HCT116 (cell line): Measurements from ENCODE around the gene TWF2. TPM values are rescaled to one million over a fixed set of nuclear protein-coding genes. Genes with fewer than 3 reads are reported as not detected.

ENCODE experiments used
- ATAC-seq: fragments of 200-7000 bp; cut with Tn5 transposase; 2 replicates; pipeline ENCODE4 v1.9.1; 2020; ENCODE audit warnings: mild to moderate bottlenecking, moderate library complexity
- BruUV-seq: library from RNA; stranded (reverse); fragments of 400-500 nt; replicated peaks from 2 replicates; lab custom pipeline; 2021; lab: Mats Ljungman, UMichigan
- CTCF ChIA-PET: fragments of 300-600 bp; sonication (Branson Sonifier 250); formaldehyde crosslinking; loops from one replicate; lab custom pipeline; 2021; ENCODE audit warnings: antibody characterized with exemption; lab: Charles Lee
- POLR2A ChIA-PET: fragments of 300-600, 350-600 bp; sonication (Branson Sonifier 250); formaldehyde crosslinking; loops from one replicate; lab custom pipeline; 2021; ENCODE audit warnings: antibody characterized with exemption; lab: Charles Lee
- RAD21 ChIA-PET, 2 experiments: fragments of 300-600 bp; sonication (Branson Sonifier 250); formaldehyde crosslinking; loops; one replicate each; lab custom pipeline; 2023; ENCODE audit warnings: low total read pairs in 2 of 2; ENCODE audit not compliant: uncharacterized antibody in 2 of 2, unreplicated experiment in 2 of 2, low non-redundant PET in 1 of 2; lab: Charles Lee
- DNase-seq: peaks from one replicate; pipeline ENCODE4 v3.0.0-alpha.2; 2010; ENCODE audit warnings: low read depth, low spot score
- H2AFZ ChIP-seq: fragments of 200-600 bp; shearing (Covaris generic), sonication (generic); 2 replicates; pipeline ENCODE4 v1.6.1; 2017; ENCODE audit warnings: low read depth, mixed run types, mixed read lengths, antibody characterized with exemption, low read length; ENCODE audit not compliant: poor library complexity, severe bottlenecking
- H3K27ac ChIP-seq: 2 replicates; pipeline ENCODE4 v1.5.1; 2012; ENCODE audit warnings: low read depth, low read length
- H3K27me3 ChIP-seq: fragments of 200-600 bp; sonication (generic); 2 replicates; pipeline ENCODE4 v1.6.1; 2016; ENCODE audit warnings: mixed run types, low read length, mixed read lengths; ENCODE audit not compliant: insufficient read depth
- H3K36me3 ChIP-seq, 2 experiments: fragments of 200-500 bp in 1 of 2; fragments of 200-600 bp in 1 of 2; sonication (Bioruptor generic) in 1 of 2; sonication (generic) in 1 of 2; 2 replicates each; pipeline versions ENCODE4 v1.5.1 to v1.6.1; 2014 to 2016; ENCODE audit warnings: low read length in 2 of 2, inconsistent platforms in 1 of 2, mixed read lengths in 1 of 2, mixed run types in 1 of 2; ENCODE audit not compliant: insufficient read depth in 2 of 2, control insufficient read depth in 1 of 2
- H3K4me1 ChIP-seq, 2 experiments: fragments of 200-600 bp in 1 of 2; sonication (generic) in 1 of 2; 2 replicates each; pipeline versions ENCODE4 v1.5.1 to v1.6.1; 2012 to 2017; ENCODE audit warnings: low read length in 2 of 2, inconsistent platforms in 1 of 2, mild to moderate bottlenecking in 1 of 2, mixed read lengths in 1 of 2, mixed run types in 1 of 2, moderate library complexity in 1 of 2; ENCODE audit not compliant: insufficient read depth in 2 of 2, control insufficient read depth in 1 of 2
- H3K4me2 ChIP-seq: fragments of 200-600 bp; sonication (generic); 2 replicates; pipeline ENCODE4 v1.6.1; 2017; ENCODE audit warnings: mixed run types, low read length, mixed read lengths
- H3K4me3 ChIP-seq, 2 experiments: fragments of 200-600 bp in 1 of 2; sonication (generic) in 1 of 2; replicated peaks in 1 of 2; 2 replicates each; pipeline ENCODE4 v1.5.1; 2011 to 2016; ENCODE audit warnings: low read length in 2 of 2, control low read depth in 1 of 2, low read depth in 1 of 2, mild to moderate bottlenecking in 1 of 2, mixed read lengths in 1 of 2, mixed run types in 1 of 2
- H3K79me2 ChIP-seq: fragments of 200-600 bp; sonication (generic); 2 replicates; pipeline ENCODE4 v1.6.1; 2017; ENCODE audit warnings: mild to moderate bottlenecking, mixed run types, low read length, moderate library complexity, mixed read lengths; ENCODE audit not compliant: insufficient read depth
- H3K9ac ChIP-seq: fragments of 200-600 bp; sonication (generic); 2 replicates; pipeline ENCODE4 v1.6.1; 2016; ENCODE audit warnings: low read length, mixed read lengths
- H3K9me2 ChIP-seq: fragments of 200-600 bp; sonication (generic), shearing (Covaris generic); 2 replicates; pipeline ENCODE4 v1.6.1; 2017; ENCODE audit warnings: mixed run types, mild to moderate bottlenecking, moderate library complexity; ENCODE audit not compliant: insufficient read depth
- H3K9me3 ChIP-seq, 2 experiments: fragments of 200-500 bp in 1 of 2; fragments of 200-600 bp in 1 of 2; sonication (Bioruptor generic) in 1 of 2; sonication (generic) in 1 of 2; 2 replicates each; pipeline ENCODE4 v1.6.1; 2014 to 2017; ENCODE audit warnings: low read length in 2 of 2, mixed read lengths in 2 of 2, inconsistent platforms in 1 of 2, low read depth in 1 of 2, mild to moderate bottlenecking in 1 of 2, mixed run types in 1 of 2, moderate library complexity in 1 of 2; ENCODE audit not compliant: control insufficient read depth in 1 of 2, insufficient read depth in 1 of 2
- H4K20me1 ChIP-seq: fragments of 200-600 bp; sonication (generic), shearing (Covaris generic); 2 replicates; pipeline ENCODE4 v1.6.1; 2017; ENCODE audit warnings: mixed run types, mild to moderate bottlenecking, moderate library complexity; ENCODE audit not compliant: insufficient read depth
- CBX3 ChIP-seq: IDR thresholded peaks from 2 replicates; pipeline ENCODE4 v1.6.1; 2012; ENCODE audit warnings: low read depth
- CEBPB ChIP-seq: IDR thresholded peaks from 2 replicates; pipeline ENCODE4 v1.6.1; 2012; ENCODE audit warnings: low read depth
- EGR1 ChIP-seq: IDR thresholded peaks from 2 replicates; pipeline ENCODE4 v1.6.1; 2012; ENCODE audit warnings: low read depth
- ELF1 ChIP-seq: IDR thresholded peaks from 2 replicates; pipeline ENCODE4 v1.6.1; 2012; ENCODE audit warnings: low read depth, borderline replicate concordance
- EZH2 ChIP-seq: fragments of 200-600 bp; sonication (generic); IDR thresholded peaks from 2 replicates; pipeline ENCODE4 v1.6.1; 2017; ENCODE audit warnings: antibody characterized with exemption, mixed run types
- EZH2phosphoT487 ChIP-seq: fragments of 200-600 bp; IDR thresholded peaks from 2 replicates; pipeline ENCODE4 v1.6.1; 2018; ENCODE audit warnings: antibody characterized with exemption, borderline replicate concordance
- JUND ChIP-seq: IDR thresholded peaks from 2 replicates; pipeline ENCODE4 v1.6.1; 2012
- POLR2A ChIP-seq: IDR thresholded peaks from 2 replicates; pipeline ENCODE4 v1.7.0; 2011; ENCODE audit warnings: borderline replicate concordance; ENCODE audit not compliant: insufficient read depth, insufficient read length; ENCODE audit errors: extremely low read depth
- POLR2AphosphoS5 ChIP-seq: IDR thresholded peaks from 2 replicates; pipeline ENCODE4 v1.6.1; 2011; ENCODE audit warnings: mild to moderate bottlenecking, low read depth, low read length, moderate library complexity
- RAD21 ChIP-seq: IDR thresholded peaks from 2 replicates; pipeline ENCODE4 v1.6.1; 2012; ENCODE audit warnings: low read depth, mild to moderate bottlenecking
- SIN3A ChIP-seq: IDR thresholded peaks from 2 replicates; pipeline ENCODE4 v1.6.1; 2012; ENCODE audit warnings: low read depth
- TCF7L2 ChIP-seq: IDR thresholded peaks from 2 replicates; pipeline ENCODE4 v1.7.0; 2011; ENCODE audit warnings: borderline replicate concordance, inconsistent platforms; ENCODE audit not compliant: insufficient read depth, insufficient read length; ENCODE audit errors: extremely low read depth
- YY1 ChIP-seq: IDR thresholded peaks from 2 replicates; pipeline ENCODE4 v1.6.1; 2011; ENCODE audit warnings: low read length, low read depth, moderate library complexity, mild to moderate bottlenecking; ENCODE audit not compliant: insufficient replicate concordance; ENCODE audit errors: extremely low read depth
- ZFX ChIP-seq: fragments of 450-650 bp; IDR thresholded peaks from 2 replicates; pipeline ENCODE4 v1.6.1; 2017
- ZNF274 ChIP-seq: fragments of 200-500 bp; sonication (Bioruptor generic); IDR thresholded peaks from 2 replicates; pipeline ENCODE4 v1.6.1; 2014; ENCODE audit warnings: mild to moderate bottlenecking, low read depth, low read length, inconsistent platforms
- intact Hi-C: fragments of 100-400 bp; cut with micrococcal nuclease; formaldehyde crosslinking; loops from 2 replicates; pipeline ENCODE4 v1.10.0; 2022
- total RNA-seq: library from RNA; stranded (reverse); gene quantifications from one replicate; pipeline ENCODE4 v1.2.1, GENCODE V29; 2021; ENCODE audit not compliant: unreplicated experiment
- TF ChIP-seq, protein P1 (sequence below): IDR thresholded peaks from 2 replicates; pipeline ENCODE4 v1.6.1; 2011; ENCODE audit warnings: mild to moderate bottlenecking, low read length, moderate library complexity; ENCODE audit not compliant: insufficient replicate concordance; ENCODE audit errors: extremely low read depth
- TF ChIP-seq, protein P2 (sequence below), 3 experiments: fragments of 200-600 bp in 1 of 3; sonication (generic) in 1 of 3; IDR thresholded peaks in 2 of 3; conservative IDR thresholded peaks in 1 of 3; 2 replicates each; pipeline ENCODE4 v1.5.1; 2012 to 2017; ENCODE audit warnings: low read depth in 2 of 3, low read length in 2 of 3, antibody characterized with exemption in 1 of 3, borderline replicate concordance in 1 of 3, control low read depth in 1 of 3, mild to moderate bottlenecking in 1 of 3, mixed read lengths in 1 of 3, mixed run types in 1 of 3, moderate library complexity in 1 of 3; ENCODE audit not compliant: insufficient read depth in 1 of 3
- TF ChIP-seq, protein P3 (sequence below): IDR thresholded peaks from 2 replicates; pipeline ENCODE4 v1.6.1; 2012
- TF ChIP-seq, protein P4 (sequence below): IDR thresholded peaks from 2 replicates; pipeline ENCODE4 v1.6.1; 2012
- TF ChIP-seq, protein P5 (sequence below): IDR thresholded peaks from 2 replicates; pipeline ENCODE4 v1.6.1; 2012; ENCODE audit warnings: low read depth

TWF2 gene
- total RNA-seq, 1 experiment from 2014 or later = 100 TPM

DNA sequence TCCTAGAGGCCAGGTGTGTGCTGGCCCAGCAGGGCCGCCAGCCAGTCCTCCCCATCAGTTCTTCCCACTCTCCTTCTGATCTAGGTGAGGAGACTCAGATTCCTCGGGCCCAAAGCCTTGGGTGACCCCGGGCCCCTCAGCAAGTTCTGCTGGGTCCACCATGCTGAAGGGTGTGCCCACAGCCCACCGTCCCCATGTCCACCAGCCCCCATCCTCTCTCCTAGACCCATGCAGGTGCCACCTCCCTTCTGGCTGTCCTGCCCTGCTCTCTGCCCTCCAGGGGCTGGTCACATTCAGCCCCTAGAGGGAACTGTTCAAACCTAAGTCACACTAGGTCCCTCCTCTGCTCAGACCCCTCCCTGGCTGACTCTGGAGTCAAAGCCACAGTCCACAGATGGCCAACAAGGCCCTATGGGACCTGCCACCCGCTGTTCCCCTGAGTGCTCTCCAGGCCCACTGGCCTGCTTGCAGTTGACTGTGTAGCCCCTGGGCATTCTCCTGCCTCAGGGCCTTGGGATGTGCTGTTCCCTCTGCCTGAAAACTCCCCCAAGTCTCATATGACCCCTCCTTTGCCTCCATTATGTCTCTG, 12.6 kb downstream of the TWF2 start:
- Histone ChIP-seq H3K4me3 (no peak overlapping the region), H3K79me2 (no peaks in the 10 kb centered on the region), H3K4me1 (no peaks in the 10 kb centered on the region), H3K9ac (no peak overlapping the region), H3K4me2 (no peak overlapping the region), H2AFZ (no peak overlapping the region), H3K27me3 (no peaks in the 10 kb centered on the region), H3K36me3 (peaks cover 17% of the 10 kb centered on the region in 2 experiments; a peak in 3 of 4 replicates), H3K9me2 (no peaks in the 10 kb centered on the region), H3K9me3 (no peaks in the 10 kb centered on the region), H4K20me1 (no peaks in the 10 kb centered on the region), H3K27ac (no peak overlapping the region)
- no peak for DNase-seq
- ChIA-PET CTCF (interaction anchor here (1.6 kb wide), 1 partner anchor 10 kb away, joined by 5 read pairs; no protein-coding TSS in a partner anchor), RAD21 (interaction anchor here in 1 of 2 experiments (0.9 kb wide), 1 partner anchor 220 kb away, joined by 3 read pairs; no protein-coding TSS in a partner anchor), POLR2A (interaction anchor here (0.9 kb wide), 1 partner anchor 11 kb away, joined by 4 read pairs; no protein-coding TSS in a partner anchor)
- intact Hi-C loops = no loop called here
- ATAC-seq = peak; percentile 33; the same call in 1 of the 2 replicates
- no peak for TF ChIP-seq CEBPB
- TF ChIP-seq POLR2AphosphoS5 = no peak
- TF ChIP-seq JUND = no peak
- no peak for TF ChIP-seq EZH2
- no peak for TF ChIP-seq RAD21
- no peak for TF ChIP-seq EZH2phosphoT487
- TF ChIP-seq, protein P1, sequence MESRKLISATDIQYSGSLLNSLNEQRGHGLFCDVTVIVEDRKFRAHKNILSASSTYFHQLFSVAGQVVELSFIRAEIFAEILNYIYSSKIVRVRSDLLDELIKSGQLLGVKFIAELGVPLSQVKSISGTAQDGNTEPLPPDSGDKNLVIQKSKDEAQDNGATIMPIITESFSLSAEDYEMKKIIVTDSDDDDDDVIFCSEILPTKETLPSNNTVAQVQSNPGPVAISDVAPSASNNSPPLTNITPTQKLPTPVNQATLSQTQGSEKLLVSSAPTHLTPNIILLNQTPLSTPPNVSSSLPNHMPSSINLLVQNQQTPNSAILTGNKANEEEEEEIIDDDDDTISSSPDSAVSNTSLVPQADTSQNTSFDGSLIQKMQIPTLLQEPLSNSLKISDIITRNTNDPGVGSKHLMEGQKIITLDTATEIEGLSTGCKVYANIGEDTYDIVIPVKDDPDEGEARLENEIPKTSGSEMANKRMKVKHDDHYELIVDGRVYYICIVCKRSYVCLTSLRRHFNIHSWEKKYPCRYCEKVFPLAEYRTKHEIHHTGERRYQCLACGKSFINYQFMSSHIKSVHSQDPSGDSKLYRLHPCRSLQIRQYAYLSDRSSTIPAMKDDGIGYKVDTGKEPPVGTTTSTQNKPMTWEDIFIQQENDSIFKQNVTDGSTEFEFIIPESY = no peak
- no peak for TF ChIP-seq SIN3A
- TF ChIP-seq, protein P2, sequence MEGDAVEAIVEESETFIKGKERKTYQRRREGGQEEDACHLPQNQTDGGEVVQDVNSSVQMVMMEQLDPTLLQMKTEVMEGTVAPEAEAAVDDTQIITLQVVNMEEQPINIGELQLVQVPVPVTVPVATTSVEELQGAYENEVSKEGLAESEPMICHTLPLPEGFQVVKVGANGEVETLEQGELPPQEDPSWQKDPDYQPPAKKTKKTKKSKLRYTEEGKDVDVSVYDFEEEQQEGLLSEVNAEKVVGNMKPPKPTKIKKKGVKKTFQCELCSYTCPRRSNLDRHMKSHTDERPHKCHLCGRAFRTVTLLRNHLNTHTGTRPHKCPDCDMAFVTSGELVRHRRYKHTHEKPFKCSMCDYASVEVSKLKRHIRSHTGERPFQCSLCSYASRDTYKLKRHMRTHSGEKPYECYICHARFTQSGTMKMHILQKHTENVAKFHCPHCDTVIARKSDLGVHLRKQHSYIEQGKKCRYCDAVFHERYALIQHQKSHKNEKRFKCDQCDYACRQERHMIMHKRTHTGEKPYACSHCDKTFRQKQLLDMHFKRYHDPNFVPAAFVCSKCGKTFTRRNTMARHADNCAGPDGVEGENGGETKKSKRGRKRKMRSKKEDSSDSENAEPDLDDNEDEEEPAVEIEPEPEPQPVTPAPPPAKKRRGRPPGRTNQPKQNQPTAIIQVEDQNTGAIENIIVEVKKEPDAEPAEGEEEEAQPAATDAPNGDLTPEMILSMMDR (IDR thresholded peaks at IDR 0.05 in 2 of 3, conservative IDR thresholded peaks at IDR 0.05 in 1 of 3; ENCODE audit: borderline replicate concordance in 1 of 3, insufficient read depth in 1 of 3, low read depth in 2 of 3, low read length in 2 of 3) = no peak
- no peak for TF ChIP-seq EGR1
- no peak for TF ChIP-seq CBX3
- TF ChIP-seq, protein P3, sequence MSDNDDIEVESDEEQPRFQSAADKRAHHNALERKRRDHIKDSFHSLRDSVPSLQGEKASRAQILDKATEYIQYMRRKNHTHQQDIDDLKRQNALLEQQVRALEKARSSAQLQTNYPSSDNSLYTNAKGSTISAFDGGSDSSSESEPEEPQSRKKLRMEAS = no peak
- no peak for TF ChIP-seq ZNF274
- TF ChIP-seq POLR2A = no peak
- TF ChIP-seq TCF7L2 = no peak
- TF ChIP-seq, protein P4, sequence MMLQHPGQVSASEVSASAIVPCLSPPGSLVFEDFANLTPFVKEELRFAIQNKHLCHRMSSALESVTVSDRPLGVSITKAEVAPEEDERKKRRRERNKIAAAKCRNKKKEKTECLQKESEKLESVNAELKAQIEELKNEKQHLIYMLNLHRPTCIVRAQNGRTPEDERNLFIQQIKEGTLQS = no peak
- no peak for TF ChIP-seq ELF1
- no peak for TF ChIP-seq ZFX
- no peak for TF ChIP-seq YY1
- TF ChIP-seq, protein P5, sequence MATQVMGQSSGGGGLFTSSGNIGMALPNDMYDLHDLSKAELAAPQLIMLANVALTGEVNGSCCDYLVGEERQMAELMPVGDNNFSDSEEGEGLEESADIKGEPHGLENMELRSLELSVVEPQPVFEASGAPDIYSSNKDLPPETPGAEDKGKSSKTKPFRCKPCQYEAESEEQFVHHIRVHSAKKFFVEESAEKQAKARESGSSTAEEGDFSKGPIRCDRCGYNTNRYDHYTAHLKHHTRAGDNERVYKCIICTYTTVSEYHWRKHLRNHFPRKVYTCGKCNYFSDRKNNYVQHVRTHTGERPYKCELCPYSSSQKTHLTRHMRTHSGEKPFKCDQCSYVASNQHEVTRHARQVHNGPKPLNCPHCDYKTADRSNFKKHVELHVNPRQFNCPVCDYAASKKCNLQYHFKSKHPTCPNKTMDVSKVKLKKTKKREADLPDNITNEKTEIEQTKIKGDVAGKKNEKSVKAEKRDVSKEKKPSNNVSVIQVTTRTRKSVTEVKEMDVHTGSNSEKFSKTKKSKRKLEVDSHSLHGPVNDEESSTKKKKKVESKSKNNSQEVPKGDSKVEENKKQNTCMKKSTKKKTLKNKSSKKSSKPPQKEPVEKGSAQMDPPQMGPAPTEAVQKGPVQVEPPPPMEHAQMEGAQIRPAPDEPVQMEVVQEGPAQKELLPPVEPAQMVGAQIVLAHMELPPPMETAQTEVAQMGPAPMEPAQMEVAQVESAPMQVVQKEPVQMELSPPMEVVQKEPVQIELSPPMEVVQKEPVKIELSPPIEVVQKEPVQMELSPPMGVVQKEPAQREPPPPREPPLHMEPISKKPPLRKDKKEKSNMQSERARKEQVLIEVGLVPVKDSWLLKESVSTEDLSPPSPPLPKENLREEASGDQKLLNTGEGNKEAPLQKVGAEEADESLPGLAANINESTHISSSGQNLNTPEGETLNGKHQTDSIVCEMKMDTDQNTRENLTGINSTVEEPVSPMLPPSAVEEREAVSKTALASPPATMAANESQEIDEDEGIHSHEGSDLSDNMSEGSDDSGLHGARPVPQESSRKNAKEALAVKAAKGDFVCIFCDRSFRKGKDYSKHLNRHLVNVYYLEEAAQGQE = no peak
- no TSS peak for BruUV-seq
